ENCODE measurements around the gene SCUBE3. TPM values are rescaled to one million over a fixed set of nuclear protein-coding genes. Genes with fewer than 3 reads are reported as not detected.

SCUBE3 gene
- total and polyA plus RNA-seq, 2 of the 4 experiments (the other 2 are of a cell fraction) = 19.9 to 45.5 TPM

DNA sequence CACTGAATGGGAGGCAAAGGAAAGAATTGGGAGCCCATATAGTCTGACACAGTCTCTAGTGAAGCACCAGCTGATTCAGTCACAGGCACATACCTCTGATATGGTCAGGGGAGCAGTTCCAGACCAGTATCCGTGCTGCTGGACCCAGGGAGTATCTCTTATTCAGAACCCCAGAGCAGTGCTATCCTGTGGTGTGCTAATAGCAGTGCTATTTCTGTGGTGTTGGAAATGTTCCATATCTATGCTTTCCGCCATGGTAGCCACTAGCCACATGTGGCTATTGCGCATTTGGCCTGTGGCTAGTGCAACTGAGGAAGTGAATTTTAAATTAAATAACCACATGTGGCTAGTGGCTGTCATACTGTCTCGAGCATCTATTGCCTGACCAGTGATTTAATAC lies 11.0 kb downstream of the SCUBE3 start:
- Histone ChIP-seq H4K8ac (ENCODE audit: low read depth in 2 of 2, low read length in 2 of 2) (no peak overlapping the region), H3K9me1 (ENCODE audit: insufficient read depth, low read length) (peaks cover 14% of the 10 kb centered on the region), H4K91ac (ENCODE audit: insufficient read depth, low read depth, low read length) (no peak overlapping the region), H3K23ac (ENCODE audit: low read depth, low read length) (no peak overlapping the region), H3K4me3 (ENCODE audit: insufficient read depth, low read depth, low read length) (no peak overlapping the region), H3K36me3 (ENCODE audit: control insufficient read depth, insufficient read depth, low read length) (peaks cover 6% of the 10 kb centered on the region; the same call in 1 of the 2 replicates), H3K79me1 (ENCODE audit: low read depth in 1 of 2, low read length in 2 of 2) (peaks cover 5 to 11% of the 10 kb centered on the region in 2 experiments; a peak in 2 of 4 replicates), H3K14ac (replicated peaks; ENCODE audit: low read depth, low read length) (no peak overlapping the region), H3K27me3 (ENCODE audit: control insufficient read depth, insufficient read depth, low read length) (no peaks in the 10 kb centered on the region), H3K56ac (ENCODE audit: extremely low read depth, insufficient read depth, low read length) (no peak overlapping the region), H2BK15ac (ENCODE audit: low read depth, low read length) (no peak overlapping the region), H3K18ac (ENCODE audit: low read depth, low read length) (no peak overlapping the region), H3K4me2 (ENCODE audit: low read depth, low read length) (no peak overlapping the region), H3K9ac (ENCODE audit: low read depth, low read length) (no peak overlapping the region), H2AK9ac (replicated peaks; ENCODE audit: low read depth, low read length, poor library complexity) (no peak overlapping the region), H2BK120ac (ENCODE audit: low read depth, low read length) (no peak overlapping the region), H4K5ac (ENCODE audit: low read depth, low read length) (no peak overlapping the region), H3K27ac (ENCODE audit: insufficient read depth, low read length) (no peak overlapping the region), H4K20me1 (ENCODE audit: insufficient read depth, low read length) (peaks cover 3% of the 10 kb centered on the region), H3K4ac (ENCODE audit: low read depth, low read length) (no peak overlapping the region), H2AK5ac (ENCODE audit: low read depth, low read length) (no peak overlapping the region), H3K9me3 (ENCODE audit: control insufficient read depth, insufficient read depth, low read length) (no peaks in the 10 kb centered on the region), H2BK20ac (ENCODE audit: low read depth, low read length) (no peak overlapping the region), H3K4me1 (ENCODE audit: control insufficient read depth, insufficient read depth, low read length) (peaks cover 2% of the 10 kb centered on the region), H2BK5ac (ENCODE audit: low read depth, low read length, poor library complexity, severe bottlenecking) (no peak overlapping the region), H2AFZ (replicated peaks; ENCODE audit: low read length, poor library complexity) (no peak overlapping the region)
- ChIA-PET POLR2A (ENCODE audit: unreplicated experiment) (no interaction called here), CTCF (no interaction called here)
- dilution Hi-C loops (cut with HindIII; ENCODE audit: low sequenced_read_pairs, unreplicated experiment) (no loop called here), intact Hi-C loops (cut with micrococcal nuclease) (no loop called here), in situ Hi-C loops (cut with MboI; ENCODE audit: low sequenced_read_pairs) (no loop called here)
- BruUV-seq (replicated peaks) = no TSS peak
- ATAC-seq (ENCODE audit: low read depth) (no peak), DNase-seq (no peak)
- WGBS, 2 experiments (ENCODE audit: extremely low coverage in 2 of 2, insufficient read length in 1 of 2) = no CpG with 5 or more reads among the region's 4 CpGs
- TF ChIP-seq MXI1 (IDR thresholded peaks at IDR 0.05; ENCODE audit: borderline replicate concordance, low read depth, low read length) (no peak), BHLHE40 (IDR thresholded peaks at IDR 0.05; ENCODE audit: low read depth, low read length) (no peak), FOS (IDR thresholded peaks at IDR 0.05; ENCODE audit: low read depth, low read length) (no peak), POLR2A (IDR thresholded peaks at IDR 0.05; ENCODE audit: low read depth, low read length) (no peak), RFX5 (IDR thresholded peaks at IDR 0.05; ENCODE audit: low read depth, low read length) (no peak), NFE2L2 (IDR thresholded peaks at IDR 0.05; ENCODE audit: low read depth, low read length) (no peak)
- TF ChIP-seq, protein P1, sequence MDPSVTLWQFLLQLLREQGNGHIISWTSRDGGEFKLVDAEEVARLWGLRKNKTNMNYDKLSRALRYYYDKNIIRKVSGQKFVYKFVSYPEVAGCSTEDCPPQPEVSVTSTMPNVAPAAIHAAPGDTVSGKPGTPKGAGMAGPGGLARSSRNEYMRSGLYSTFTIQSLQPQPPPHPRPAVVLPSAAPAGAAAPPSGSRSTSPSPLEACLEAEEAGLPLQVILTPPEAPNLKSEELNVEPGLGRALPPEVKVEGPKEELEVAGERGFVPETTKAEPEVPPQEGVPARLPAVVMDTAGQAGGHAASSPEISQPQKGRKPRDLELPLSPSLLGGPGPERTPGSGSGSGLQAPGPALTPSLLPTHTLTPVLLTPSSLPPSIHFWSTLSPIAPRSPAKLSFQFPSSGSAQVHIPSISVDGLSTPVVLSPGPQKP (IDR thresholded peaks at IDR 0.05; ENCODE audit: borderline replicate concordance, low read depth, low read length) = no peak
- TF ChIP-seq, protein P2, sequence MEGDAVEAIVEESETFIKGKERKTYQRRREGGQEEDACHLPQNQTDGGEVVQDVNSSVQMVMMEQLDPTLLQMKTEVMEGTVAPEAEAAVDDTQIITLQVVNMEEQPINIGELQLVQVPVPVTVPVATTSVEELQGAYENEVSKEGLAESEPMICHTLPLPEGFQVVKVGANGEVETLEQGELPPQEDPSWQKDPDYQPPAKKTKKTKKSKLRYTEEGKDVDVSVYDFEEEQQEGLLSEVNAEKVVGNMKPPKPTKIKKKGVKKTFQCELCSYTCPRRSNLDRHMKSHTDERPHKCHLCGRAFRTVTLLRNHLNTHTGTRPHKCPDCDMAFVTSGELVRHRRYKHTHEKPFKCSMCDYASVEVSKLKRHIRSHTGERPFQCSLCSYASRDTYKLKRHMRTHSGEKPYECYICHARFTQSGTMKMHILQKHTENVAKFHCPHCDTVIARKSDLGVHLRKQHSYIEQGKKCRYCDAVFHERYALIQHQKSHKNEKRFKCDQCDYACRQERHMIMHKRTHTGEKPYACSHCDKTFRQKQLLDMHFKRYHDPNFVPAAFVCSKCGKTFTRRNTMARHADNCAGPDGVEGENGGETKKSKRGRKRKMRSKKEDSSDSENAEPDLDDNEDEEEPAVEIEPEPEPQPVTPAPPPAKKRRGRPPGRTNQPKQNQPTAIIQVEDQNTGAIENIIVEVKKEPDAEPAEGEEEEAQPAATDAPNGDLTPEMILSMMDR (conservative IDR thresholded peaks at IDR 0.05; ENCODE audit: low read depth, low read length) = no peak

Data from IMR-90 (cell line).